HG03342 (cell line): Measurements from ENCODE around the gene PYGM.

ENCODE experiments used
- ATAC-seq: cut with Tn5 transposase; IDR thresholded peaks from one replicate; pipeline ENCODE4 v1.9.1; 2021; ENCODE audit warnings: mild to moderate bottlenecking, moderate library complexity; ENCODE audit not compliant: unreplicated experiment

The PYGM gene

DNA sequence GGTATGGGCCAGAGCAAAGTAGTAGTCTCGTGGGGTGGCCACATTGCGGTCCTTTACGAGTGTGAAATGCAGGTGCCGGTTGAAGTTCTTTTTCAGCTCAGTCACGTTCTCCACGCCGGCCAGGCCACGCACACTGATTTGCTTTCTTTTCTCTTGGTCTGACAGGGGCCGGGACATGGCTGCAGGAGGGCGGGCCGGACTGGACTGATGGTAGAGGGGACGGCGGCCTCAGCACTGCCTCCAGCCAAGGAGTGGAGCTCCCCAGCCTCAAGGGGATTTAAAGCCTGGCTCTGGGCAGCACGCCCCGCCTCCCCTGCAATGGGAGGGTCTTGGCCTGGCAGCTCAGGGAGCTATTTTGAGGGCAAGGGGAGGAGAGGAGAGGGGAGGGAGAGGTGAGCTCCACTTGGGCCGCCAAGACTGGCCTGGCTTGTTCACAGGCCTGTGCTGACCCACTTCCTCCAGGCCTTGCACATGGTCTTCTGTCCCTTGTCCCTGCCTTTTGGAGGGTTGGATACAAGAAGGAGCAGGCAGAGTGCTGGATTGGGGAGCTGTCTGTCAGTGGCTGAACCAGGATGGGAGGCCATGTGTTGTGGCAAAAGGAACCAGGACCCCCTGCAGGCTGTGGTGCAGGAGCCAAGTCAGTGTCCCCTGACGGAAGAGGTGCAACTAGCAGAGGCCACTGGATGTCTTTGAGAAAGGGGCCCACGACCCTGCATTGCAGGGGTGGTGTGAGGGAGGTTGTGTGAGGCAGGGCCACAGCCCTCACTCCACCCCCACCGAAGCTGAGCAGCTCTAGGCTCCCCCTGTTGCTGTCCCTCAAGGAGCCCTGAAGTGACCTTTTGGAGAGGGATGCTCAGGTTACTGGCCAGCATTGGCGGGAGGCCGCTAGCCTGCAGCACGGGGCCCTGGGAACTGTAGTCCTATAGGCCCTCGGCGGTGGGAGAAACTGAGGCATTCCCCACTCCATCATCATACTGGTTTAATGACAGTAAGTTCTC is at the start of gene PYGM:
Gene PYGM (minus strand): TSS at position 253 of the 998 bp plus-strand sequence. CDS start 76 bp downstream, at position 177.
- ATAC-seq, result no peak

DNA sequence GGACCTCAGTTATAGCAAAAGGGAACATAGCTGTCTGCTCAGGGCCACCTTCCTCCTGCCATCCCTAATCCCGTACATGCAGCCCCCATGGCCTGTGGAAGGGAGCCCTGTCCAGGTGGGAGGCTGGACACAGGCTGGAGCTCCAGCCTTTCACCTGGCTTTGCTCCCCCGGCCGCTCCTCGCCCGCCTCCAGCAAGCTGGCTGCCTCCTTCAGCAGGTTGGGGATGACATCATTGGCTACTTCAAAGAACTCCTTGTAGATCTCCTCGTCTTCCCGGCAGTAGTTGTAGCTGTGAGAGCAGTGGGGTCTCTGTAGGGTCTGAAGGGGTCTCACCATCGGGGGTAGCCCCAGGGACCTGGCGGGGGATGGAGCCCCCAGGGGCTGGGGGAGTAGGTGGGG is 45.7 kb upstream of the PYGM start:
- no peak for ATAC-seq

DNA sequence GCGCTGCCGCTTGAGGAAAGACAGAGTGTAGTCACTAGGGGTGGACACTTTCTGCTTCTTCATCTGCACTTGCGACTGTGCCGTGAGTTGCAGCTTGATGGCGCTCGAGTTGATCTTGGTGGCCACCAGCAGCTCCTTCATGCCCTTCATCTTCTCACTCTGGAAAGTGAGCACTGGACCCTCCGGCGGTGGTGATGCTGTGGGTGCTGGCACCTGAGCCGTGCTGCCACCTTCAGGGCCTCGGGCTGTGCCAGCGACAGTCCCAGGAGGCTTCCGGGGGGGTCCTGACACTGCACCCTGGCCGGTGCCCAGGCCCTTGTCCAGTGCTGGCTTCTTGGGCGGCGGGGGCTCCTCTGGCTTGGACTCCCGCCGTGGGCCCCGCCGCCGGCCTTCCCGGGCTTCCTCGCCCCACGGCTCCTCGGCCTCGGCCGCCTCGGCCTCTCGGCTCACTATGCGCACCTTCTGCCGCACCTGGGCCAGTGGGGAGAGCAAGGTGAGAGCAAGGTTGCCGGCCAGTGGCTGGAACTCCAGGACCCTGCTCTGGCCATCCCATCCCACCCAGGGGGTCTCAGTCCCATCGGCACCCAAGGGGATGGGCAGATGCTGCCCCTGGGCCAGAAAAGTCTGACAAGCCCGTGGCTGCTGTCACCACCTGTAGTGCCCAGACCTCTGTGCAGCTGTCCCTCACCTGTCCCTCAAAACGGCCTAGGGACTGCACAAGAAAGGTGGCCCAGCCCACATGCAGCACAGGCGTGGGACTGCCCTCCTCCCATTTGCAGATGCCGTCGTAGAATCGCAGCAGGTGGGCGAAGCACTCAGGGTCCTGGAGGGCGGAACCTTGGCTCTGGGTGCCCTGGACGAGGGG is 44.8 kb upstream of the PYGM start:
- no peak for ATAC-seq

DNA sequence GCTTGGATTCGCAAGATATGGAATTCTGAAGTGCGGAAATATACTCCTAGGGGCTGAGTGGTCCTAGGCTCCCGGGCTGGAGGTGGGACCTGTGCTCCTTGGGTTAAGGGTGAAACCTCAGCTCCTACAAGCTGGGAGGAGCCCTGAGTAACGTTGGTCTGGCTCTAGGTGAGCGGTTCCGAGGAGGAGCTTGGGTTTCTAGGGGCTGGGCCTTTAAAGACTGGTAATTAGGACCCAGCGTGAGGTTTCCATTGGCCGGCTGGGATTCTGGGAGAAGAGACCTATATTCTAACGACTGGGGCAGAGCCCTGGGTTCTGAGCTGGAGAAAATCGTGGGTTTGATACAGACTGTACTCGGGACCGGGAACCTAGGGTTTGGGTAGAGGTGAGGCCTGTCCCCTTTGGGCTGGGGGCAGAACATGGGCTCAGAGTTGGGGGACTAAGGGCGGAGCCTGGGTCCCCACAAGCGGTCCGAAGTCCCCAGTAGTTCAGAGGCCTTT is 44.1 kb upstream of the PYGM start:
- no peak for ATAC-seq

DNA sequence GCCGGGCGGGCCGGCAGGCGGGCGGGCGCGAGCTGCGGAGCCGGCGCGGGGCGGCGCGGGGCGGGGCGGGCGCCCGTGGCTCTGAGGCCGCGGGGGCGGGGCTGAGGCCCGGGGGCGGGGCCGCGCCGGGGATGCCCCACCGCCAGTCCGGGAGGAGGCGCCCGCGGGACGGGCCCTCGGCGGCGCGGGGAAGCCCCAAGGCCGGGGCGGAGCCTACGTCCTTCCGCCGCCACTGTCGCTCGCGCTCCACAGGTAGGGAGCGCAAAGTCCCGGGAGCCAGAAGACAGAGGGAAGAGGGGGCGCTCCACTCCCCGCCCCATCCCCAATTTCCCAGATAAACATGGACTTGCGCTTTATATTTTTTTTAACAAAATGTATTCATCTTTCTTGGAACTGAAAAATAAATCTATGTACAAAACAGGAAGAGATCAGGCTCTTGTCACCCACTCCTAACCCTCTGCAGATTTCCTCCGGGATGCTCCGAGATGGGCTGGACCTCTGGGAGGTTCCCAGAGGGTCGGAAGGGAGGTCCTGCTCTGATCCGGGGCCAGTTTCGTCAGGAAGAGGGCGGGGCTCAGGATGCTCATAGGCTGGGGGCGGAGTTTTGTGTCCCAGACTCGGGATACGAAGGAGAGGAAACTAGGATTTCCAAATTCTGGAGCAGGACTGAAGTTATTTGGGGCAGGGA is 43.5 kb upstream of the PYGM start, which contains the start of gene MAP4K2:
Gene MAP4K2 (minus strand): TSS at position 57 of the 688 bp plus-strand sequence. CDS start 65 bp downstream, outside the sequence.
- ATAC-seq, result peak; percentile 56

DNA sequence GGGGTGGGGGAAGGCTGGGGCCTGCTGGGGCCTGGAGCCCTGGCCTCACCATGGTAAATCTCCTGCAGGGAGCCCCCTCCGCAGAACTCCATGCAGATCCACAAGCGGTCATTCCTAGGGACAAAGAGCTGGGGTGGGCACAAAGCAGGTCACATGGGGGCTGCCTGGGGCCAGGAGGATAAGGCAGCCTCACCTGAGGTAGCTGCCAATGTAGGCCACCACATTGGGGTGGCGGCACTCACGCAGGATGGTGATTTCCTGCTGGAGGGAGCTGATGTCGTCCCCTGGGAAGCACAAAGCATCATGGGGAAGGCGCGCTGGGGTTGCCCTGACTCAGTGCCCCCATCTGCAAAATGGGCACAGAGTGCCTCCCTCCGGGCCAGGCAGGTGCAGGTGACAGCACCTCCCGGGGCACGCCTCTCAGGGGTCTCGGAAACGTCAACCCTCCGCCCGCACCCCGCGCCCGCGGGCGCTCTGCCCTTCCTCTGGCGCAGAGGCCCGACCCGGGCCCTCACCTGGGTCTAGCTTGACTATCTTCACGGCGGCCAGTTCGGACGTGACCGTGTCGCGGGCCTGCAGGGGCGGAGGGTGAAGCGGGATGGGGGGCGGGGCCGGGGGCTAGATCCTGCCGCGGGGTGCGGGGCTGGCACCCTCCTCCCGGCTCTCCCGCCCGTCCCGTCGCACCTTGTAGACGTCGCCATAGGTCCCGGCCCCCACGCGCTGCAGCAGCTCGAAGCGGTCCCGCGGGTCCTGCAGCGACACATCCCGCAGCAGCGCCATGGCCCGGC is 42.8 kb upstream of the PYGM start:
- peak; percentile 19 for ATAC-seq

DNA sequence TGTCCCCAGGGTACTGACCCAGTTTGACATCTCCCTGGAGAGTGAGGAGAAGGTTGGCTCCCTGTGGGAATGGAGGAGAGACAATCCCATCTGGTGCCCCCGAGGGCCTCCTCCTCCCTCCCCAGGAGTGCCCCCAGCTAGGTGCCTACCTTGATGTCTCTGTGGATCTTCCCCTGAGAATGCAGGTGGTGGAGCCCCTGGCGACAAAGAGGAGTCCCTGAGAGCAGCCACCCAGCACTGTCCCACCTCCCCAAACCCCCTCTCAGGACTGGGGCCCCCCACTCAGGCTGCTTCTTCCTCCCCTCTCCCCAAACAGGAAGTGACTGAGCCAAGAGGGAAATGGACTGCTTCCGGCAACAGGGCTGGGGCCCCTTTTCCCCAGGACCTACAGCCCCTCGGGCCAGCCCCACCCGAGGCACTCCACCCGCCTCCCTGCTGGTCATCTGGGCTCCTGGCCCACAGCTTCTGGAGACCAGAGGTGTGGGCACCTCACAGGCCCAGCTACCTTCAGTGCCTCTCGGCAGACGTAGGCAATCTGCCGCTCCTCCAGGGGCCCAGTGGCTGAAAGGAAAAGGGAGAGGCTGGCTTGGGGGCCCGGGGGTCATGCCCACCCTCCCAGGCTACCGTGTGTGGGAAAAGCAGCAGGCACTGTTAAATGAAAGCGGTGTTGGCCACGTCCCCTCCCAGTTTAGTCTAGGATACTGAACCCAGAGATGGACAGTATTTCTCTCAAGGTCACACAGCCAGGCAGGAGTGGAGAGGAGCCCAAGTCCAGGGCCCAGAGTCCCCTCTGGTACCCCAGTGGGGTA is 42.0 kb upstream of the PYGM start:
- no peak for ATAC-seq

DNA sequence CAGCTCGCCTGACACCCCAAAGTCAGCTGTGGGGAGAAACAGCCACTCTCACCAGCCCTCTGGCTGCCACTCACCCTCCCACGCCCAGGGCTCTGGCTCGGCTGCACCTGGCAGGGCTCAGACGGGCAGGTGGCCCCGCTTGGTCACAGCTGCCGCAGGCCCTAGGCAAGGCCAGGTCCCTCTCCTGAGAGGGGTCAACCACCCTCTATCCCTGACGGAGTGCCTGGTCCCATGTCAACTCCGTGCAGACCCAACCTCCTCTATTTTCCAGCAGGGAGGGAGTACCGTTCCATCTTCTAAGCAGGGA is 41.3 kb upstream of the PYGM start:
- no peak for ATAC-seq

DNA sequence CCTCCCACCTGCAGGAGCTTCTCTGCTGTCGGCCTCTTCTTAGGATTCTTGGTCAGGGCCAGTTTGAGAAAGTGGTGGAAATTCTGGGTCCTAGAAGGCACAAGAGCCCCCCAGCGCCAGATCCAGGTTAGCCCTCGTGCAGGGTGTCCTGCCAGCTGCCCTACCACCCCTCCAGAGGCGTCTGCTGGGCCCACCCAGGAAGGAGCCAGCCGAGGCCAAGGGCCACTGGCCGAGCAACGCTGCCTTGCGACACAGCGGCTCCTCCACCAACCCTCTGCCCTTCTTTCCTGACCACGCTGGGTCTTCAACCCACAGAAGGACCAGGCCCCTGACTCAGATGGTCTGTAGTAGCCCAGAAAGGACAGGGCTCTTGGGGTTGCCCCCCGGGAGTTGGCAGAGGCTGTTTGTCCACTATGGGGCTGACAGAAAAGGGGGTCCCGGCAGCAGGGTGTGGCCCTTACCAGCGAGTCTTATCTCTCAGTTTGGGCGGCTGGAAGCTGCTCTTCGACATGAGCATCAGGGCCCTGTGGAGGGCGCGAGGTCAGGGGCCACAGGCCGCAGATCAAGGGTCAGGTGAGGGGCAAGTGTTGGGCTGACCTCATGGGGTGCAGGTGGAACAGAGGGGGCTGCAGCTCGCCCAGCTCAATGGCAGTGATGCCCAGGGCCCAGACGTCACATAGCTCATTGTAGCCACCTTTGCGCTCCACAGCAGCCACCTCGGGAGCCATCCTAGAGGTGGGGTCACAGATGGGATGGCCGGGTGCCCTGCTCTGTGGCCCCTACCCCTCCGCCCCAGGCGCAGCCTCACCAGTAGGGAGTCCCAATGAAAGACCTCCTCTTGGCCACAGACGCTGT is 40.8 kb upstream of the PYGM start:
- no peak for ATAC-seq

DNA sequence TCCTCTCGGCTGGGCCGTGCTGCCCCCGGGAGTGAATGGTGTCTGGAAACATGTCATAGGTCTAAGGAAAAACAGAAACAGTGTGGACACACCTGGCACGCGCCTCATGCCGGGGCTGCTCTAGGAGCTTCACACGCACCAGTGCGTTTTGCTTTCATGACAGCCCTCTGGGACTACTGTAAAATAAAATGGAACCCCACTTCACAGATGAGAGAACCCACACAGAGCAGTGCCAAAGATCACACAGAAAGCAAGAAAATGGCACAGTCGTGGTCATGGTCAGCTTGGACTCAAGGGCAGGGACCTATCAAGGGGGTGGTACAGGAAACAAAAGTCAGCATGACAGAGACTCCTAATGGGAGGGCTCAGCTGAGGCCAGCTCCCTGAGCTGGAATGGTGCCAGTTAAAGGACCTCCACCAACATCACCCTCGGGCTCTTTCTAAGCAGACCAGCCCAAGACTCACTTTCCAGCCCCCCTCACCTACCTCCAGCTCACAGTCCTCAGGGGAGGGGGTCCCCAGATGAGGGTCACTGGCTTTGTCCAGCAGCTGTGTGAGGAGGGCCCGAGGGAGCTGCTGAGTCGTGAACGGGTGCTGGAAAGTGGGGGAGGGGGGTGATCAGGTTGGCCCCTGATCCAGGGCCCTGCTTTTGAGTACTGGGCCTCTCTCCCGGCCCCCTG is 40.0 kb upstream of the PYGM start:
- no peak for ATAC-seq

DNA sequence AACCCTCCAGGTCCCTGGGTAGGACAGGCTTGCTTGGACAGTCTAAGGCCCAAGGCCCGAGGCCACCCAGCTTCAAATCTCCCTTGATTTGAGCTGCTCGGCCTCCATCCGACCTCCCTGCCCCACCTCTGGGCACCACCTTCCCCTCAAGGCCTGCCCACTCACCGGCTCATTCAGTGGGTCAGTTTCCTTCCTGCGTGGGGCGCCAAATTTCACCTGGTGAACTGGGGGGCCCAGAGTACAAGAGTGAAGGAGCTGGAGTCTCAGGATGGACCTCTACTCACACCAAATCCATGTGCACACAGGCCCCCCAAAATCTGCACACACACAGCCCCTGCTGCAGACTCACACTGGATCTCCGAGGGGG is 39.5 kb upstream of the PYGM start:
- no peak for ATAC-seq

DNA sequence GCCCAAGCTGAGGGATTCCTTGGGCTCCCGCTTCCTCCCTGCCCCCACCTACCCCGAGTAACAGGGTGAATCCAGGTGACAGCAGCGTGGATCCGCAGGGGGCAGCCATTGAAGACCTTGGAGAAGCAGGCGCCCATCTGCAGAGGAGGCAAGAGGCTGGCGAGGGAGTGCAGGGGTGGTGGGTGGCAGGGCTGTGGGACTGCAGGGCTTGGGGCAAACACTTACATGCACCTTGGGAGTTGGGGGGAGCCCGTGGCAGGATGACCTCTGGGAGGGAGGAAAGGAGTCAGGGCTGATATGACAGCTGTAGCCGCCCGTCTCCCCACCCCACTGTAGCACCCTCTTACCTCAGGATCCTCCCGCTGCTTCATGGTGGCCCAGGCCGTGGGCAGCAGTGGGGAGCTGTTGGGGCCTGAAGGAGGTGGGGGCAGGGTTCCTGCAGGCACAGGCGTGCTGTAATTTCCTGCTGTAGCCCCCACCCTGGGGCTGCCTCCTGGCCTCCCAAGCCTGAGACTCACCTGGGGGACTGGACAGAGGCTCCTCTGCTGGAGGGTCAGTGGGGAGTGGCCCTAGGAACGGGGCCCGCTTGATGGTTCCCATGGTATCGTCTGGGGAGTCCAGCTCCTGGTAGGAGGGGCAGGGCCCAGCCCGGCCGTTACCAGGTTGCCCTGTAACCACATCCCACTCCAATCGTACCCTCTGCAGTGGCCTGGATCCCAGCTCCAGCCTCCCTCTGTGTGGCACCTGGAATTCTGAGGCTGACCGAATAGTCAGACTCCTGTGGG is 37.2 kb upstream of the PYGM start:
- no peak for ATAC-seq

DNA sequence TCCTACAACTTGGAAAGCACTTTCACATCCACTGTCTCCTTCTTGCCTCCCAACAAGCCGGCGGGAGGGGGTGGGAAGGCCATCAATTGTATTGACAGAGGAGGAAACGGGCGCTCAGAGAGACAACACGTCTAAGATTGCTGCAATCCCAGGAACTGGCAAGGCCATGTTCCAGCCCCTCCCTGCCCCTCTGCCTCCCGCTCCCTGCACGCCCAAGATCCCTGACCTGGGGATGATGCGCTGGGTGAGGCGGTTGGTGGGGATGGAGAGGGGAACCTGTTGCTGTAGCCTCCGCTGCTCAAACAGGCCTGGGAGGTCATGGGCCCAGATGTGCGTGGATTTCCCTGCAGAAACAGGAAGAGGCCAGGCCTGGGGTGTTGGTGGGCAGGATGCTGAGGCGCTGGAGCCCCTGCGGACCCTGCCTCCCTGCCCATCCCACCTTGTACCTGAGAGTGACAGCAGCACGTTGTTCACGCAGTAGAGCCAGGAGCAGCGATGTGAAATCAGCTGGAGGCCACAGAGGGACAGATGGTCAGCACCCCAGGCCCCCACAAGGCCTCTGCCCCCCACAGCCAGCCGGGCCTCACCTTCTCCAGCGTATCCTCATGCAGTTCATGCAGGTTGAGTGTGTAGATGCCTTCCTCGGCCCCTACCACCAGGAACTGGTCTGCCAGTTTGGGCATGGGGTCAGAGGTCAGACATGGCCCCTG is 36.4 kb upstream of the PYGM start:
- ATAC-seq, result no peak

DNA sequence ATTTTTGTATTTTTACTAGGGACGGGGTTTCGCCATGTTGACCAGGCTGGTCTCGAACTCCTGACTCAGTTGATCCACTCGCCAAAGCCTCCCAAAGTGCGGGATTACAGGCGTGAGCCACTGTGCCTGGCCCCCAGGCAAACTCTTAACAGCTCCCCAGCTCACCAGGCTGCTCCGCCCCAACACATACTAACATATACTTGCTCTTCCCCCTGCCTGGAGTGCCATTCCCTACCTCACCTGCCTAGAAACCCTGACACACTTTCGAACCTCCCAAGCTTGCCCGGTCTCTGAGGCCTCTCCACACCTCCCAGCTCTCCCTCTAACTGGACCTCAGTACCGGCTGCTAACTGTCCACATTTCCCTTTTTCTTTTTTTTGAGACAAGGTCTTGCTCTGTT is 34.8 kb upstream of the PYGM start:
- ATAC-seq, result no peak

DNA sequence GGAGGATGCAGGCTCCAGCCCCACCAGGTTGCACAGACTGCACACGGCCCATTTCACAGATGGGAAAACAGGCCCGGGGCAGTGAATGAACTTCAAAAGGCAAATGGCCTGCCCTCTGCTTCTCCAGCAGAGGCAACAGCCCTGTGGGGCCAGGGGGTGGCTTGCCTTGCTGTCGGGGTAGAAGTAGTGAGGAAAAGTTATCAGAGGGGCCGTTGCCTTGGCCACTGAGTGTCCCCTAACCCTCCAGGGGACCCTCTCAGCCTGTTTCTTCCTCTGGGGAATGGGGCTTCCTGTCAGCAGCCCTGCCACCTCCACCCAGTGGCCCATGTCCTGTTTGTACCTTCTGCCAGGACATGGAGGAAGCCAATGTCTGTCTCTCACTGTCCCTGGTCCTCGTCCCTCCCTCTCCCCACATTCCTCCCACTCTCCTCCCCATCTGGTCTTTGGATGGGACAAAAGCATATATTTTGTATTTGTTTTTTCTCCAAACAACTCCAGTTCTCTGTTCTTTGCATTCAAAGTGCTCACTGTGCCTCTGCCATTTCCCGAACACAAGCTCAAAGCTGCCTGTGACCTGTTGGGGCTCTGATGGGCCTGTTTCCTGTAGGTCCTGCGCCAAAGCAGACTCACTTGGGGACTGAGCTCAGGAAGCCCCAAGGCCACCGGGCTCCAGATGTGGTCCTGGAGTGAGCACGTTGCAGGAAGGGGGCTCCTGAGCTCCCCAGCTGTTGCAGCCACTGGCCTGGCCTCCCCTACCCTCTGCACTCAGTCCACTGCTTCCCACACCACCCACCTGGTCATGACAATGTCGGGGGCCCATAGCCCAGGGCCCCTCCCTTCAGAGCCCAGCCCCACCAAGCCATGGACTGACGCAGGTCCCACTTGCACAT is 33.7 kb upstream of the PYGM start:
- ATAC-seq, result no peak

DNA sequence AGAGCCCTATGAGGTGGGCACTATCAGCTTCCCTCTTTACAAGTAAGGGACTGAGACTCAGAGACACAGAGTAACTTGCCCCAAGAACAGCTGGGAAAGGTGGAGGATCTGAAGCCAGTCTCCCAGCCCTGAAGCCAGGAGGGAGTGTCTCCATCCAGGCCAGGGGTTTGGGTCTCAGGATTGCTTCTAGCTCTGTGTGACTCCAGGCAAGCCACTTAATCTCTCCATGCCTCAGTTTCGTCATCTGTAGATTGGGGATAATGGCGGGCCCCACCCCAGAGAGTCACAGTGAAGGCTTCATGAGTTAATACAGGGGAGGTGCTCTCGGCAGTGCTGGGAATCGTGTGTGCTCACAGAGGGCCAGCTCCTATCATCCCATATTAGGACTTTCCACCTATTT is 32.7 kb upstream of the PYGM start:
- ATAC-seq, result no peak
